Heart left ventricle (tissue), 16 donors: ENCODE measurements around the gene TMEM131L. TPM values are rescaled to one million over a fixed set of nuclear protein-coding genes. Genes with fewer than 3 reads are reported as not detected.

Experiments
- ATAC-seq, 4 donors: fragments of 200-7000 bp; cut with Tn5 transposase; one replicate each; pipeline ENCODE4 v1.9.1; 2020 to 2022; ENCODE audit warnings: moderate library complexity in 4 of 4, mild to moderate bottlenecking in 3 of 4, moderate number of reproducible peaks in 1 of 4
- DNase-seq, 5 donors: peaks; one replicate each; pipeline ENCODE4 v3.0.0-alpha.2; 2020
- H3K27ac ChIP-seq, 12 donors: fragments of 200-600 bp; sonication (generic) in 4 of 12; one replicate each; pipeline versions ENCODE4 v1.5.0 to v1.8.0; 2016 to 2022; ENCODE audit warnings: mild to moderate bottlenecking in 2 of 12
- H3K27me3 ChIP-seq, 9 donors: fragments of 200-600 bp; sonication (generic) in 2 of 9; one replicate each; pipeline versions ENCODE4 v1.5.1 to v1.8.0; 2016 to 2022; ENCODE audit warnings: mild to moderate bottlenecking in 3 of 9
- H3K36me3 ChIP-seq, 9 donors: fragments of 200-600 bp; sonication (generic) in 2 of 9; one replicate each; pipeline versions ENCODE4 v1.5.0 to v1.8.0; 2018 to 2022; ENCODE audit warnings: mild to moderate bottlenecking in 2 of 9
- H3K4me1 ChIP-seq, 12 donors: fragments of 200-600 bp; sonication (generic) in 4 of 12; one replicate each; pipeline versions ENCODE4 v1.5.0 to v1.8.0; 2016 to 2022; ENCODE audit warnings: mild to moderate bottlenecking in 3 of 12
- H3K4me3 ChIP-seq, 12 donors: fragments of 200-600 bp; sonication (generic) in 4 of 12; one replicate each; pipeline versions ENCODE4 v1.5.0 to v1.8.0; 2017 to 2022; ENCODE audit warnings: mild to moderate bottlenecking in 9 of 12, moderate library complexity in 4 of 12
- H3K9me3 ChIP-seq, 12 donors: fragments of 200-600 bp; sonication (generic) in 4 of 12; one replicate each; pipeline versions ENCODE4 v1.5.0 to v1.8.0; 2016 to 2022; ENCODE audit warnings: mild to moderate bottlenecking in 1 of 12
- POLR2A ChIP-seq, 2 donors: fragments of 450-650 bp; IDR thresholded peaks; one replicate each; pipeline ENCODE4 v1.6.1; 2017; ENCODE audit warnings: antibody characterized with exemption in 2 of 2, mild to moderate bottlenecking in 2 of 2, moderate library complexity in 2 of 2
- WGBS, 4 donors: extraction: QIAGEN DNeasy Blood & Tissue Kit in 2 of 4; methylation state at CpG; one replicate each; pipeline versions ENCODE4 v1.1.5 to v1.1.7; 2013 to 2018; 5-methylcytosine and 5-hydroxymethylcytosine counted together
- intact Hi-C, 10 donors: fragments of 100-400 bp; cut with DNase I; formaldehyde crosslinking; loops; one replicate each; pipeline versions ENCODE4 v1.11.1 to v1.14.2; 2022
- polyA plus RNA-seq, 2 donors: library from polyadenylated mRNA; stranded (reverse); fragments of 200-250 nt; gene quantifications; one replicate each; pipeline ENCODE4 v1.2.3, GENCODE V29; 2013
- total RNA-seq, 9 donors: library from RNA; depleted of rRNA in 2 of 9; stranded (reverse); fragments of >200 nt in 2 of 9; fragmentation: NEBNext Ultra II Directional in 3 of 9; extraction: Animal tissue kit (Norgen Biotek cat#: 25700) in 3 of 9; gene quantifications; one replicate each; pipeline versions ENCODE4 v1.1.0 to v1.2.4, GENCODE V29; 2016 to 2023
- TF ChIP-seq, protein P1 (sequence below), 12 donors: fragments of 200-600 bp; sonication (generic) in 4 of 12; IDR thresholded peaks; one replicate each; pipeline versions ENCODE4 v1.5.0 to v1.8.0; 2018 to 2022; ENCODE audit warnings: antibody characterized with exemption in 12 of 12, mild to moderate bottlenecking in 5 of 12
- donor health status: ischemic (EF 13 %, LVEDD 7.1; RV severe dilation, severe dysfunction).
- donor health status: healthy with polysubstance abuse.
- donor health status: DM: no; HTN: yes; CAD: no.
- donor health status: DM: no; HTN: no; CAD: no.
- donor health status: ischemic (EF 25% LVEDD 6.9; RV normal size, moderate dysfunction).
- donor health status: ischemic (EF 25% LVEDD 5.7; RV mildly dilated, moderate dysfunction).
- donor health status: healthy.
- donor health status: DM: yes; HTN: yes; CAD: no.
- donor health status: ischemic (EF 35%, LVEDD 5.7; RV mildly dilated, moderate dysfunction).
- donor health status: nonischemic (EF 11% LVEDD 7.7; RV severe dilation, severe dysfunction).
- donor health status: DM: yes; HTN: yes; CAD: no.
- donor health status: PGD.
- donor health status: ischemic (EF 29% LVEDD 5.4; RV normal size, mild dysfunction).
- donor health status: nonischemic (EF 23%, LVEDD 6.1; RV moderate dilation, normal function).

Gene TMEM131L
- total and polyA plus RNA-seq, 11 donors = 3.8 to 22.2 (median 19.6) TPM

DNA sequence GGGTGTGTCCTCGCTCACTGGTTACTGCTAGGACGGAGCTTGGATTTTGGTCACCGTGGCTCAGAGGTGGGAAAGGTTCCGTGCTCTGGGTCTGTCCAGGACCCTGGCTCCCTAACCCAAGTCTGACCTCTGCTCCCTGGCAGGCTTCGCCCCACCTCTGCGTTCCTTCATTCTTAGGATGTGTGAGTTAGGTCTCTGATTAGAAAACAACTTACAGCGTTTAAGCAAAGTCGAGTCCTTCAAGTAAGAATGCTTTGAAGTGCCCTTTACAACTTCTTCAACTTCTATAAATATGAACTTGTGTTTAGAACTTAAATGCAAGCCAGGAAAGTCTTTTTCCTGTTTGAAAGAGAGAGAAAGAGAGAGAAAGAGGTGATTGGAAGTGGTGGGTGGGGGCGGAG lies 218.8 kb downstream of the TMEM131L start:
- ATAC-seq (peak in 1 of 4 donors; percentile 53), DNase-seq (no peak)
- H3K4me1 ChIP-seq = peaks cover 0 to 18% (median 8%) of the 10 kb centered on the region in 12 donors
- no peak for TF ChIP-seq POLR2A (IDR thresholded peaks at IDR 0.05)
- TF ChIP-seq, protein P1, sequence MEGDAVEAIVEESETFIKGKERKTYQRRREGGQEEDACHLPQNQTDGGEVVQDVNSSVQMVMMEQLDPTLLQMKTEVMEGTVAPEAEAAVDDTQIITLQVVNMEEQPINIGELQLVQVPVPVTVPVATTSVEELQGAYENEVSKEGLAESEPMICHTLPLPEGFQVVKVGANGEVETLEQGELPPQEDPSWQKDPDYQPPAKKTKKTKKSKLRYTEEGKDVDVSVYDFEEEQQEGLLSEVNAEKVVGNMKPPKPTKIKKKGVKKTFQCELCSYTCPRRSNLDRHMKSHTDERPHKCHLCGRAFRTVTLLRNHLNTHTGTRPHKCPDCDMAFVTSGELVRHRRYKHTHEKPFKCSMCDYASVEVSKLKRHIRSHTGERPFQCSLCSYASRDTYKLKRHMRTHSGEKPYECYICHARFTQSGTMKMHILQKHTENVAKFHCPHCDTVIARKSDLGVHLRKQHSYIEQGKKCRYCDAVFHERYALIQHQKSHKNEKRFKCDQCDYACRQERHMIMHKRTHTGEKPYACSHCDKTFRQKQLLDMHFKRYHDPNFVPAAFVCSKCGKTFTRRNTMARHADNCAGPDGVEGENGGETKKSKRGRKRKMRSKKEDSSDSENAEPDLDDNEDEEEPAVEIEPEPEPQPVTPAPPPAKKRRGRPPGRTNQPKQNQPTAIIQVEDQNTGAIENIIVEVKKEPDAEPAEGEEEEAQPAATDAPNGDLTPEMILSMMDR (IDR thresholded peaks at IDR 0.05) = no peak
- WGBS, 4 donors = 14 to 17% (median 14%) methylated on average over 9 of the region's 9 CpGs
- intact Hi-C loops = no loop called here
- H3K9me3 ChIP-seq = peaks cover 0 to 28% (median 18%) of the 10 kb centered on the region in 12 donors
- peaks cover 0 to 24% (median 0%) of the 10 kb centered on the region in 9 donors for H3K36me3 ChIP-seq
- peaks cover 0 to 32% (median 5%) of the 10 kb centered on the region in 9 donors for H3K27me3 ChIP-seq
- H3K4me3 ChIP-seq = peak overlapping the region; percentile 33 to 84 (median 64)
- peak overlapping the region in 6 of 12 donors; percentile 10 to 92 (median 34) for H3K27ac ChIP-seq

Other genes with a start within 250 kb of the TMEM131L start
- gene MND1, start 121.7 kb upstream of the TMEM131L start, total RNA-seq = 1 to 10 TPM in 1 of 9 donors, under 1 TPM in 2, not detected in 6; 0.30 to 1.3 (median 0.73) TPM
- under 1 TPM; 0.27 to 0.40 TPM for gene MND1, start 121.7 kb upstream of the TMEM131L start, polyA plus RNA-seq
- gene TLR2, start 217.9 kb downstream of the TMEM131L start, total RNA-seq = 10 to 100 TPM in 2 of 9 donors, 1 to 10 TPM in 7; 1.2 to 47.8 (median 5.1) TPM
- gene TLR2, start 217.9 kb downstream of the TMEM131L start, polyA plus RNA-seq = 1 to 10 TPM; 1.6 to 3.2 TPM